ENCODE results near the gene STK11. TPM values are rescaled to one million over a fixed set of nuclear protein-coding genes. Genes with fewer than 3 reads are reported as not detected.

The STK11 gene
- total RNA-seq, 4 donors from 2014 or later: 74.0 to 106 (median 78.4) TPM

DNA sequence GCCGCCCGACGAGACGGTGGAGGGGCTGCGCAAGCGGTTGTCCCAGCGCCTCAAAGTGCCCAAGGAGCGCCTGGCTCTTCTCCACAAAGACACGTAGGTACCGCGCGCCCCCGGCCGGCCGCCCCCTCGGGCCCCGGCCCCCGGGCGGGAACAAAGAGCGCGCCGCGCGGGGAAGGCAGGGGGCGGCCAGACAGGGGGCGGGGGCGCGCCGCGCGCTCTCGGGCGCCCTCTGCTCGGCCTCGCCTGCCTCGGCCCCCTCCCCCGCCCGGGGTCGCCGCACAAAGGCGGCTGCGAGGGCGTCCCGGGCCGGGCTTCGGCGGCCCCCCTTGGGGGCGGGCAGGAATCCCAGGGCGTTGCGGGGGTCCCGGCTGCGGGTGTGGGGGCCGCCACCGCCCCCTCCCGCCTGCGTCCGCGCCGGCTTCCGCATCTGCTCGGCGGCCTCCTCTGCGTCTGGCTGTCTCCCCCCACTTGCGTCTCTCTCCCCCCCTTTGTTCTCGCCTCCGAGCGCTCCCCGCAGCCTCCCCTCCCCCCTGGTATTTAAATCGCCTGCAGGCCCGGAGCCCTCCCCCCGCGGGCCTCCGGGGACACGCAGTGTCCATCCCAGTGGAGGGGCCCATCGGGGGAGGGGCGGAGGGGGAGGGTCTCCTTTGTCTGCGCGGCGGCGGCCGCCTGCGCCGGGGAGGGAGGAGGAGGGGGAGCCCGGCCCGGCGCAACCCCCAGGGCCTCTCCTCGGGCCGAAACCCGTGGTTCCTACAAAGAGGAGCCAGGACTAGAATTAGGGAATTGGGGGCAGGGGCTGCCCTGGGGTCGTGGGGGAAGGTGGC lies 45.1 kb downstream of the STK11 start:
- TF ChIP-seq, protein P1, sequence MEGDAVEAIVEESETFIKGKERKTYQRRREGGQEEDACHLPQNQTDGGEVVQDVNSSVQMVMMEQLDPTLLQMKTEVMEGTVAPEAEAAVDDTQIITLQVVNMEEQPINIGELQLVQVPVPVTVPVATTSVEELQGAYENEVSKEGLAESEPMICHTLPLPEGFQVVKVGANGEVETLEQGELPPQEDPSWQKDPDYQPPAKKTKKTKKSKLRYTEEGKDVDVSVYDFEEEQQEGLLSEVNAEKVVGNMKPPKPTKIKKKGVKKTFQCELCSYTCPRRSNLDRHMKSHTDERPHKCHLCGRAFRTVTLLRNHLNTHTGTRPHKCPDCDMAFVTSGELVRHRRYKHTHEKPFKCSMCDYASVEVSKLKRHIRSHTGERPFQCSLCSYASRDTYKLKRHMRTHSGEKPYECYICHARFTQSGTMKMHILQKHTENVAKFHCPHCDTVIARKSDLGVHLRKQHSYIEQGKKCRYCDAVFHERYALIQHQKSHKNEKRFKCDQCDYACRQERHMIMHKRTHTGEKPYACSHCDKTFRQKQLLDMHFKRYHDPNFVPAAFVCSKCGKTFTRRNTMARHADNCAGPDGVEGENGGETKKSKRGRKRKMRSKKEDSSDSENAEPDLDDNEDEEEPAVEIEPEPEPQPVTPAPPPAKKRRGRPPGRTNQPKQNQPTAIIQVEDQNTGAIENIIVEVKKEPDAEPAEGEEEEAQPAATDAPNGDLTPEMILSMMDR (IDR thresholded peaks at IDR 0.05): no peak
- TF ChIP-seq POLR2A (IDR thresholded peaks at IDR 0.05): no peak
- DNase-seq (ENCODE audit: low spot score in 2 of 2): peak in 1 of 2 donors; percentile 91
- intact Hi-C loops (cut with DNase I; ENCODE audit: low total_unique reads): no loop called here
- peak overlapping the region; percentile 75 for H3K4me3 ChIP-seq (ENCODE audit: low read depth, poor library complexity, severe bottlenecking)
- WGBS, 2 donors: 0 to 2% methylated on average over 35 to 45 of the region's 90 CpGs

DNA sequence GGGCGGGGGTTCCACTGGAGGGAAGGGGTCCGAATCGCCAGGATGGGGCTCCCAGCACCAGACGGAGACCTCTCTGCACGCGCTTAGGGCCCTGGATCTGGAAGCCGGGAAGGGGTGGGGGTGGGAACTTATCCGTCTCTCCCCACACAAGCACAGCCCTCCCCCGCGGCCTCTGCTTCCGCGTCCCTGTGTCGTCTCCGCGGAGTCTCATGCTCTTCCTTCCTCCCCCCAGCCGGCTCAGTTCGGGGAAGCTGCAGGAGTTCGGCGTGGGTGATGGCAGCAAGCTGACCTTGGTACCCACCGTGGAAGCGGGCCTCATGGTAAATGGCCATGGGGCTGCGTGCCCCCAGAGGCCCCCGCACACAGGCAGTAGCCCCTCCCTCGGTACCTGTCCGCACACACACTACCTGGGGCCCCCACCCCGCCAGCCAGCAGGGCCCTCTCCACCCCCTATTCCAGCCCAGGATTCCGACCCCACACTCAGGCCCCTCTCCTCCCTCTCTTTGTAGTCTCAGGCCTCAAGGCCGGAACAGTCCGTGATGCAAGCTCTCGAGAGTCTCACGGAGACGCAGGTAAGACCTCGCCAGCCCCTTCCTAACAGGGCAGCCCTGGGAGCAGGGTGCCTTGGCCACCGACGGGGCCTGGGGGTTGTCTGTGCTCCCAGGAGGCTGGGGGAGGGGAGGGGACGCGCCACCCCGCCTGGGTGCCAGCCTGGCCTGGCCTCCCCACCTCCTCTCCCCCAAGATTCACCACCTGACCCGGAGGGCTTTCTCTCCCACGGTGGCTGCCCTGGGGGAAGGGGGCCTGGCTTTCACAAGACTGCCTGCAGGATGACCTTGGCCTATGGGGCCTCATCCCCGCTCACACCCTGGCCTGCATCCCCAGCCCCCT lies 46.0 kb downstream of the STK11 start:
- TF ChIP-seq POLR2A (IDR thresholded peaks at IDR 0.05): no peak
- TF ChIP-seq, protein P1 (IDR thresholded peaks at IDR 0.05): no peak
- DNase-seq (ENCODE audit: low spot score in 2 of 2): peak in 1 of 2 donors; percentile 95
- intact Hi-C loops (cut with DNase I; ENCODE audit: low total_unique reads): no loop called here
- WGBS, 2 donors: 2 to 4% methylated on average over 34 to 36 of the region's 41 CpGs
- H3K4me3 ChIP-seq (ENCODE audit: low read depth, poor library complexity, severe bottlenecking): peak overlapping the region; percentile 75

DNA sequence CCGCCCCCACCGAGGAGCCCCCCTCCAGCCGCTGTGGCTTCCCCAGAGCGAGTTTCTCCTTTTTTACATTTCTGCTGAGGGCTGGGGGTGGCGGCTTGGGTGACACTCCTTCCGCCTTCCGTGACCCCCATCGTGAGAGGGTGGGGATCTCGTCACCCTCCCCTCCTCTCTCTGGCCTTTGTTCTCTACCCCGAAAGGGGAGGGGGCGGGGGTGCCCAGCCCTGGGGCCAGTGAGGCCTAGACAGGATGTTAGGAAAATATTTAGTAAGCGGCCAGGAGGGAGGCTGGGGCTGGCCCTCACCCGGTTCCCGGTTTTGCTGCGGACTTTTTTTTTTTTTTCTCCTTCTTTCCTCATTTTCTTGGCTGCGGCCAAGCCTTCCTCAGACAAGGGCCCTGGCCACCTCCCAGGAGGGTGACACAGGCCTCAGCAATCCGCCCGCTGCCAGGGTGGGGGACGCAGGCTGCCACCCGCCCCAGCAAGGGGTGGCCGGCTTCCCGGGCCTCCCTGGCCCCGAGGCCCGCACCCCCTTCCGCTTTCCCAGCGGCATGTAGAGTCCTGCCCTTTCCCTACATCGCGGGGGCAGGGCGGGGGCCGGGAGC lies 46.7 kb downstream of the STK11 start:
- H3K4me3 ChIP-seq (ENCODE audit: low read depth, poor library complexity, severe bottlenecking): peak overlapping the region; percentile 11
- peak in 1 of 2 donors; percentile 98 for DNase-seq (ENCODE audit: low spot score in 2 of 2)
- WGBS, 2 donors: 1 to 3% methylated on average over 26 of the region's 30 CpGs
- TF ChIP-seq, protein P1 (IDR thresholded peaks at IDR 0.05): no peak
- no peak for TF ChIP-seq POLR2A (IDR thresholded peaks at IDR 0.05)
- intact Hi-C loops (cut with DNase I; ENCODE audit: low total_unique reads): no loop called here

DNA sequence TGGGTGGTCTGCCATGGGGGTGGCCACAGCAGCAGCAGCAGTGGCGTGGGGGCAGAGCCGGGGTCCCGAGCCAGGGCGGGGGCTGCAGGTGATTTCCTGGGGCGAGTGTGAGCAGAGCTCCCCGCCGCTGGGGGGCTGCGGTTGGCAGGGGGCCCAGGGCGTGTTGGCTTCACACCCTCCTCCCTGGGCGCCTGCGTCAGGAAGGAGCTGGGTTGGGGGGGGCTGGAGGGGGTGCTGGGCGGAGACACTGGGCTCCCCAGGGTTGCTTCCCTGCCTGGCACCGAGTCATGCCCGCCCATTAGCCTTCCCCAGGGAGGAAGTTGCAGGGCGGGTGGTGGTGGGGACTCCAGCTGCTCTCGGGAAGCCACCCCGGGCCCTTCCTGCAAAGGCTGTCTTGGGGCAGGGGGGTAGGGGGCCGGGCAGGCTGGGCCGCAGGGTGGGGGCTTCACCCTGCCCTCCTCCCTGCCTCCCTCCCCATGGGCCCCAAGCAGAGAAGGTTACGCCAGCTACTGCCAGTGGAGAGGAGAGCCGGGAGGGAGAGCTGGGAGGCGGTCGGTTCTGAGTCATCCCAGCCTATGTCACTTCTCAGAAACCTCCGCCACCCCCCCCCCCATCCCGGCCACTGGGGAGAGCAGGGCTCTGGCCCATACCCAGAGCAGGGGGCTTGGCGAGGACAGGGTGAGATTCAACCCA lies 47.4 kb downstream of the STK11 start:
- WGBS, 2 donors: 0% methylated on average over 3 to 12 of the region's 26 CpGs
- TF ChIP-seq POLR2A (IDR thresholded peaks at IDR 0.05): no peak
- TF ChIP-seq, protein P1 (IDR thresholded peaks at IDR 0.05): no peak
- intact Hi-C loops (cut with DNase I; ENCODE audit: low total_unique reads): no loop called here
- H3K4me3 ChIP-seq (ENCODE audit: low read depth, poor library complexity, severe bottlenecking): peak overlapping the region; percentile 11
- peak; percentile 93 to 98 for DNase-seq (ENCODE audit: low spot score in 2 of 2)

DNA sequence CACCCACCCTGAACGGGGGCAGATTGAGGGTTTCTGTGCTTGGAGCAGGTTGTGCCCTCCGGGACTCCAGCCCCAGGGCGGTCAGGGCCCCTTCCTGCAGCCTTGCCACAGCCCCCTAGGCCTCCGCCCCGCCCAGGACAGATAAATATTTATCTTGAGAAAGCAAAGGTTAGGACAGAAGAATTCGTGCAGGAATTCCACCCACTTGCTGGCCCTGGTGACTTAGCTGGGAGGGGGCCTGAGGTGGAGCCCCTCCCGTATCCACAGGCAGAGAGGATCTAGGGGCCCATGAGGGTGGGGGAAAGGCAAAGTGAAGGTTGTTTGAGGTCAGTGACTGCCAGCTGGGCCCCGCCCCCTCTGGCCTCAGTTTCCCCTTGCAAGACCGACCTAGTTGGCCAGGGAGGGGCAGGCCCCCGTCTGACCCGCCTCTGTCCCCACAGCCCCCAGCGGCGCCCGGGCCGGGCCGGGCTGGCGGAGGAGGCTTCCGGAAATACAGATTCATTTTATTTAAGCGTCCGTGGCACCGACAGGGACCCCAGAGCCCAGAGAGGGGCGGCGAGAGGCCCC lies 48.0 kb downstream of the STK11 start:
- intact Hi-C loops (cut with DNase I; ENCODE audit: low total_unique reads): no loop called here
- no peak overlapping the region for H3K4me3 ChIP-seq (ENCODE audit: low read depth, poor library complexity, severe bottlenecking)
- TF ChIP-seq, protein P1 (IDR thresholded peaks at IDR 0.05): no peak
- TF ChIP-seq POLR2A (IDR thresholded peaks at IDR 0.05): no peak
- DNase-seq (ENCODE audit: low spot score in 2 of 2): peak in 1 of 2 donors; percentile 65
- 25 to 44% methylated on average over 18 to 23 of the region's 23 CpGs for WGBS, 2 donors

Measured in lower leg skin (tissue), 4 donors.